Stomach (tissue), 19 donors: ENCODE data around the gene POLR3K. TPM values are rescaled to one million over a fixed set of nuclear protein-coding genes. Genes with fewer than 3 reads are reported as not detected.

Experiments
- DNase-seq, 2 donors: peaks; one replicate each; pipeline versions ENCODE4 v3.0.0 to v3.0.0-alpha.2; 2013 to 2019
- H3K27ac ChIP-seq, 5 donors: fragments of 200-600 bp in 4 of 5; sonication (generic) in 4 of 5; one replicate each; pipeline ENCODE4 v1.5.1; 2013 to 2019; ENCODE audit warnings: mild to moderate bottlenecking in 1 of 5, moderate library complexity in 1 of 5
- H3K27me3 ChIP-seq, 3 donors: fragments of 200-600 bp; sonication (generic); one replicate each; pipeline ENCODE4 v1.5.1; 2017 to 2019; ENCODE audit warnings: mixed run types in 1 of 3
- H3K36me3 ChIP-seq, 4 donors: fragments of 200-600 bp; sonication (generic); 1 replicate in 3 of 4; 2 replicates in 1 of 4; pipeline ENCODE4 v1.5.1; 2016 to 2019
- H3K4me1 ChIP-seq, 4 donors: fragments of 200-600 bp; sonication (generic); one replicate each; pipeline ENCODE4 v1.5.1; 2016 to 2019
- H3K4me3 ChIP-seq, 4 donors: fragments of 200-600 bp; sonication (generic) in 3 of 4; one replicate each; pipeline ENCODE4 v1.5.1; 2016 to 2019; ENCODE audit warnings: mild to moderate bottlenecking in 1 of 4
- H3K9me3 ChIP-seq, 4 donors: fragments of 200-600 bp; sonication (generic); one replicate each; pipeline ENCODE4 v1.5.1; 2016 to 2019
- CTCF ChIP-seq, 7 experiments: fragments of 450-650 bp in 4 of 7; fragments of 200-600 bp in 3 of 7; sonication (generic) in 3 of 7; IDR thresholded peaks; one replicate each; pipeline ENCODE4 v1.5.1; 2016 to 2019; ENCODE audit warnings: antibody characterized with exemption in 7 of 7, control low read depth in 2 of 7, mild to moderate bottlenecking in 1 of 7
- EP300 ChIP-seq: sonication (generic); formaldehyde crosslinking; IDR thresholded peaks from one replicate; pipeline ENCODE4 v1.6.1; 2017; ENCODE audit warnings: antibody characterized with exemption
- POLR2A ChIP-seq, 4 donors: fragments of 450-650 bp; IDR thresholded peaks; one replicate each; pipeline ENCODE4 v1.6.1; 2016; ENCODE audit warnings: antibody characterized with exemption in 4 of 4, control low read depth in 2 of 4, mild to moderate bottlenecking in 1 of 4, moderate library complexity in 1 of 4
- POLR2AphosphoS5 ChIP-seq, 3 donors: sonication (generic); formaldehyde crosslinking; IDR thresholded peaks; one replicate each; pipeline ENCODE4 v1.6.1; 2016; ENCODE audit warnings: antibody characterized with exemption in 3 of 3
- WGBS, 5 donors: extraction: QIAGEN DNeasy Blood & Tissue Kit in 3 of 5; methylation state at CpG; one replicate each; pipeline versions ENCODE4 v1.1.5 to v1.1.7; 2013 to 2018; 5-methylcytosine and 5-hydroxymethylcytosine counted together
- intact Hi-C: fragments of 100-400 bp; cut with DNase I; formaldehyde crosslinking; loops from one replicate; pipeline ENCODE4 v1.15.1; 2023; ENCODE audit warnings: low total_unique reads
- long read RNA-seq, 10 donors: transcript quantifications; one replicate each; lab custom pipeline, GENCODE V29; 2026
- polyA plus RNA-seq, 3 donors: library from polyadenylated mRNA; stranded (reverse); fragments of 200-250 nt; gene quantifications; one replicate each; pipeline ENCODE4 v1.2.3, GENCODE V29; 2013
- total RNA-seq, 5 donors: library from RNA; depleted of rRNA; stranded (reverse); fragments of >200 nt; gene quantifications; one replicate each; pipeline versions ENCODE4 v1.1.0 to v1.2.3, GENCODE V29; 2014 to 2016
- donor health status: healthy with polysubstance abuse.
- donor health status: Bipolar disorder and iron deficiency.
- donor health status: healthy.

Gene POLR3K
- total RNA-seq: 1 to 10 TPM in 3 of 5 donors, not detected in 2; 2.2 to 5.5 (median 3.6) TPM
- 10 to 100 TPM; 10.7 to 13.3 (median 10.9) TPM for polyA plus RNA-seq
- long read RNA-seq, donor 1, transcript POLR3K-201 (3 exons, 1,392 nt): major isoform, 7 of 29 reads
- long read RNA-seq, donor 1, partial matches to known transcripts: 0 of 29 reads
- long read RNA-seq, donor 1, other reads (novel, unspliced or antisense): 22 of 29 reads
- long read RNA-seq, donor 2, transcript POLR3K-201 (3 exons, 1,392 nt): major isoform, 16 of 16 reads
- long read RNA-seq, donor 2, partial matches to known transcripts: 0 of 16 reads
- long read RNA-seq, donor 2, other reads (novel, unspliced or antisense): 0 of 16 reads
- long read RNA-seq, donor 3, transcript POLR3K-201 (3 exons, 1,392 nt): major isoform, 8 of 8 reads
- long read RNA-seq, donor 3, partial matches to known transcripts: 0 of 8 reads
- long read RNA-seq, donor 3, other reads (novel, unspliced or antisense): 0 of 8 reads
- long read RNA-seq, donor 4: 0 reads
- long read RNA-seq, donor 5, transcript POLR3K-201 (3 exons, 1,392 nt): major isoform, 8 of 9 reads
- long read RNA-seq, donor 5, partial matches to known transcripts: 0 of 9 reads
- long read RNA-seq, donor 5, other reads (novel, unspliced or antisense): 0 of 9 reads
- long read RNA-seq, donor 6, transcript POLR3K-201 (3 exons, 1,392 nt): major isoform, 24 of 27 reads
- long read RNA-seq, donor 6, partial matches to known transcripts: 0 of 27 reads
- long read RNA-seq, donor 6, other reads (novel, unspliced or antisense): 0 of 27 reads
- long read RNA-seq, donor 7, transcript POLR3K-201 (3 exons, 1,392 nt): major isoform, 14 of 14 reads
- long read RNA-seq, donor 7, partial matches to known transcripts: 0 of 14 reads
- long read RNA-seq, donor 7, other reads (novel, unspliced or antisense): 0 of 14 reads
- long read RNA-seq, donor 8, transcript POLR3K-201 (3 exons, 1,392 nt): major isoform, 12 of 12 reads
- long read RNA-seq, donor 8, partial matches to known transcripts: 0 of 12 reads
- long read RNA-seq, donor 8, other reads (novel, unspliced or antisense): 0 of 12 reads
- long read RNA-seq, donor 9, transcript POLR3K-201 (3 exons, 1,392 nt): major isoform, 17 of 17 reads
- long read RNA-seq, donor 9, partial matches to known transcripts: 0 of 17 reads
- long read RNA-seq, donor 9, other reads (novel, unspliced or antisense): 0 of 17 reads
- long read RNA-seq, donor 10, partial matches to known transcripts: 0 of 2 reads
- long read RNA-seq, donor 10, other reads (novel, unspliced or antisense): 0 of 2 reads

GRCh38 chr16:53346-54236, at the start of gene POLR3K, which contains the start of gene SNRNP25:
Gene POLR3K, minus strand, starts transcription at chr16:53608. Its CDS starts 22 bp downstream, at chr16:53586.
Gene SNRNP25, plus strand, starts transcription at chr16:53828. Its CDS starts 189 bp downstream, at chr16:54017.
- peak; percentile 99 to 100 for DNase-seq
- peaks cover 28 to 61% (median 54%) of the 10 kb centered on the region in 4 donors for H3K36me3 ChIP-seq
- WGBS, 5 donors: 0 to 1% (median 0%) methylated on average over 66 to 91 of the region's 91 CpGs
- TF ChIP-seq EP300: no peak
- no peak for TF ChIP-seq CTCF (IDR thresholded peaks at IDR 0.05)
- no peak for TF ChIP-seq POLR2A (IDR thresholded peaks at IDR 0.05)
- TF ChIP-seq POLR2AphosphoS5 (IDR thresholded peaks at IDR 0.05): peak; percentile 53 to 83 (median 76)
- peak within 1 kb of the TSS; percentile 79 to 96 (median 83) for H3K4me3 ChIP-seq
- H3K27ac ChIP-seq: peak within 1 kb of the TSS; percentile 73 to 88 (median 83)
- peaks cover 13 to 48% (median 25%) of the 10 kb centered on the region in 4 donors for H3K4me1 ChIP-seq
- intact Hi-C loops: no loop called here
- no peaks in the 10 kb centered on the region for H3K9me3 ChIP-seq
- no peaks in the 10 kb centered on the region for H3K27me3 ChIP-seq

- Histone ChIP-seq H3K27ac (peak overlapping the region in 4 of 5 donors; percentile 11 to 57 (median 42)), H3K9me3 (no peaks in the 10 kb centered on the region), H3K27me3 (no peaks in the 10 kb centered on the region), H3K4me1 (peaks cover 0 to 23% (median 9%) of the 10 kb centered on the region in 4 donors), H3K36me3 (peaks cover 7 to 57% (median 51%) of the 10 kb centered on the region in 4 donors), H3K4me3 (no peak overlapping the region)
- 63 to 78% (median 74%) methylated on average over 19 of the region's 19 CpGs for whole genome bisulfite sequencing, 5 donors
- DNase-seq: peak in 1 of 2 donors; percentile 43
- no peak for TF ChIP-seq EP300
- TF ChIP-seq CTCF (IDR thresholded peaks at IDR 0.05): no peak
- TF ChIP-seq POLR2AphosphoS5 (IDR thresholded peaks at IDR 0.05): no peak
- TF ChIP-seq POLR2A (IDR thresholded peaks at IDR 0.05): no peak
- intact Hi-C loops: no loop called here
Measured at GRCh38 chr16:102060-102855, 48.9 kb upstream of the POLR3K start.

- DNase-seq: no peak
- H3K27me3 ChIP-seq: no peaks in the 10 kb centered on the region
- intact Hi-C loops: no loop called here
- H3K9me3 ChIP-seq: no peaks in the 10 kb centered on the region
- peaks cover 7 to 57% (median 49%) of the 10 kb centered on the region in 4 donors for H3K36me3 ChIP-seq
- no peak overlapping the region for H3K4me3 ChIP-seq
- 84 to 96% (median 90%) methylated on average over 6 of the region's 6 CpGs for WGBS, 5 donors
- H3K27ac ChIP-seq: peak overlapping the region in 4 of 5 donors; percentile 11 to 57 (median 32)
- TF ChIP-seq CTCF (IDR thresholded peaks at IDR 0.05): no peak
- no peak for TF ChIP-seq POLR2AphosphoS5 (IDR thresholded peaks at IDR 0.05)
- no peak for TF ChIP-seq EP300
- no peak for TF ChIP-seq POLR2A (IDR thresholded peaks at IDR 0.05)
- peaks cover 0 to 24% (median 14%) of the 10 kb centered on the region in 4 donors for H3K4me1 ChIP-seq
Measured at GRCh38 chr16:101586-101985, 48.2 kb upstream of the POLR3K start.
